ENCODE data around the gene SYMPK. TPM values are rescaled to one million over a fixed set of nuclear protein-coding genes. Genes with fewer than 3 reads are reported as not detected.
A peak's percentile ranks its signal among the peaks of the same experiment; 100 is the strongest.

The SYMPK gene
- total RNA-seq, 1 donor from 2014 or later = 70.6 TPM

DNA sequence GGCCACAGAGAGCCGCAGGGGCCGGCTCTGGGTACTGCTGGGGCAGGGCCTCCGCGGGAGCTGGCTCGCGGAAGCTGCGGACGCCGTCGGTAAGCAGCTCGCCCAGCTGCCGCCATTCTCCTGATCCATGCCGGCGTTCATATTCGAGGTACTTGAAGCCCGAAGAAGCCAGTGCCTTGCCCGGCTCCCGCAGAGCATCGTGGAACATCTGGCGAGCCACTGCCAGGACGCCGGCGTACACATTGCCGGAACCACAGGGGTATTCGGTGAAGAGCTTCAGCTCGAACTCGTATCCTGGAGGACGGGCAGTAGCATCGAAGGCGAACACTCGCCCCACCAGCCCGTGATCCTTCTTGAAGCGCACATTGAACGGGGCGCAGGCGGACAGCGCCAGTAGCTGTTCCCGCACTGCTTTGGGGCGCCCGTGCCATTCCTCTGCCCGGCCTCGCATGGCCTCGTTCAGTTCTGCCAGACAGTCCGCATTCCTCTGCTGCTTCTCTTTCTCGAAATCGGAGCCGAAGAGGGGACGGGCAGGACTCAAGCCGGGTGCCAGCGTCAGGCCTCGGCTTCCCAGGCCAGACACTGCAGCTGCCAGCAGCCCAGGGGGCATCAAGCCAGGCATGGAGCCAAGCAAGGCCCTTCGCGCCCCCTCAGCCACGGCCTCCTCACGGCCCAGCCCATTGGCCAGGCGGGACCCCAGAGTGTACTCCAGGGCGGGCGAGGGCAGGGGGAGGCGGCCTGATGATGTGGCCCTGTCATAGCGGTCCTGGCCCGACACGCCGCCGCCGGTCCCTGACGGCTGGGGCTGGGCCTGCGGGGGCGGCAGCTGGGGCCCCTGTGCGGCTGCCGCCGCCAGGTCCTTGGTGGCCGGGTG lies 22.0 kb upstream of the SYMPK start:
- Histone ChIP-seq H3K4me1 (peaks cover 32% of the 10 kb centered on the region), H3K4me3 (peak overlapping the region; percentile 72), H3K27ac (peak overlapping the region; percentile 92), H3K36me3 (no peaks in the 10 kb centered on the region), H3K9me3 (no peaks in the 10 kb centered on the region), H3K27me3 (no peaks in the 10 kb centered on the region)
- DNase-seq = no peak
- ATAC-seq = no peak
- intact Hi-C loops (cut with DNase I) = no loop called here
- TF ChIP-seq, protein P1, sequence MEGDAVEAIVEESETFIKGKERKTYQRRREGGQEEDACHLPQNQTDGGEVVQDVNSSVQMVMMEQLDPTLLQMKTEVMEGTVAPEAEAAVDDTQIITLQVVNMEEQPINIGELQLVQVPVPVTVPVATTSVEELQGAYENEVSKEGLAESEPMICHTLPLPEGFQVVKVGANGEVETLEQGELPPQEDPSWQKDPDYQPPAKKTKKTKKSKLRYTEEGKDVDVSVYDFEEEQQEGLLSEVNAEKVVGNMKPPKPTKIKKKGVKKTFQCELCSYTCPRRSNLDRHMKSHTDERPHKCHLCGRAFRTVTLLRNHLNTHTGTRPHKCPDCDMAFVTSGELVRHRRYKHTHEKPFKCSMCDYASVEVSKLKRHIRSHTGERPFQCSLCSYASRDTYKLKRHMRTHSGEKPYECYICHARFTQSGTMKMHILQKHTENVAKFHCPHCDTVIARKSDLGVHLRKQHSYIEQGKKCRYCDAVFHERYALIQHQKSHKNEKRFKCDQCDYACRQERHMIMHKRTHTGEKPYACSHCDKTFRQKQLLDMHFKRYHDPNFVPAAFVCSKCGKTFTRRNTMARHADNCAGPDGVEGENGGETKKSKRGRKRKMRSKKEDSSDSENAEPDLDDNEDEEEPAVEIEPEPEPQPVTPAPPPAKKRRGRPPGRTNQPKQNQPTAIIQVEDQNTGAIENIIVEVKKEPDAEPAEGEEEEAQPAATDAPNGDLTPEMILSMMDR (IDR thresholded peaks at IDR 0.05) = no peak

DNA sequence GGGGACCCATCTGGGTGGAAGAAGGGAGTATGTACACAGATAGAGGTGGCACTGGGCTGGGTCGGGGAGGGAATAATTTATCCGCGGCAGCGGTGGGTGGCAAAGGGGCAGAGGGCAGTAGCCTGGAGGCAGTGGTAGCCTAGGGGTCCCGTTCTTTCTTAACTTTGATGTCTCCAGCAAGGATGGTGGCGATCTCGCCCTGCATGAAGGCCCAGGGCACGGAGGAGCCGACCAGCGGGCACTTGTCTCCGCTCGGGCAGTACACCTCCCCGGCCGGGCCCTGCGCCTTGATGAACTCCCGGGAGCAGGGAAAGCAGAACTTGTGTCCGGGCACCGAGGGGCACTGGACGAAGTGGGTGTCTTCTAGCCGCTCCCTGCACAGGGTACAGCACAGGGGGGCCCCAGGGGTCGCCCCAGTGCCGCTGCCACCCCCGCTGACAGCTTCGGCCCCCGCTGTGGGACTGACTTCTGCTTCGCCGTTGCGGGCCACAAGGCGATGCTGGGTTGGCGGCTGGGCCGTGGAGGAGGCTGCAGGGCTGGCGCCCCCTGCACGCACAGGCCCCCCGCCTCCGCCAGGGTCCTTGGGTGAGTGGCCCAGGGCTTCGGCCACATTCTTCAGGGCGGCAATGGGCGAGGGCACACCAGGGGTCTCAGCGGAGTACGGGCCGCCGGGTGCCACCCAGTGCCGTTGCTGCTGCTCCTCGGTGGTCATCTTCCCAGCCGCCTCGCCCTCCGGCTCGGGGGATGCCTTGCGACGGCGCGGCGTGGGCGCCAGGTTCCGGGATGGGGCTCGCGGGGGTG lies 21.1 kb upstream of the SYMPK start:
- TF ChIP-seq, protein P1 (IDR thresholded peaks at IDR 0.05) = no peak
- DNase-seq (no peak), ATAC-seq (no peak)
- Histone ChIP-seq H3K27ac (no peak overlapping the region), H3K4me1 (peaks cover 32% of the 10 kb centered on the region), H3K4me3 (no peak overlapping the region), H3K27me3 (no peaks in the 10 kb centered on the region), H3K9me3 (no peaks in the 10 kb centered on the region), H3K36me3 (no peaks in the 10 kb centered on the region)
- intact Hi-C loops (cut with DNase I) = no loop called here

DNA sequence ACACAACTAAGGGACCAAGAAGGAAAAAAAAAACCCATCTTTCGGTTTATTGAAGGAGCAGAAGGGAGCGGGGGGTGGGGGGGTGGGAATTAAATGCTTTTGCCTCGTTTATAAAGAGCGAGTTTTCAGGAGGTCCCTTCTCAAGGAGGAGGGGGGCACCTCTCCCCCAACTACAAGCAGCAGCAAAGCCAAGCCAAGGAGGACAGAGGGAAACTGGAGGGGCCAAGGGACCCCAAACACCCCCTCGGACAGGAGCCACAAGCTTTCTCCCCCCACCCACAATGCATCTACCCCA lies 20.6 kb upstream of the SYMPK start:
- no peaks in the 10 kb centered on the region for H3K36me3 ChIP-seq
- no peak for ATAC-seq
- no peak overlapping the region for H3K27ac ChIP-seq
- no peaks in the 10 kb centered on the region for H3K27me3 ChIP-seq
- TF ChIP-seq, protein P1 (IDR thresholded peaks at IDR 0.05) = no peak
- H3K4me3 ChIP-seq = no peak overlapping the region
- peaks cover 32% of the 10 kb centered on the region for H3K4me1 ChIP-seq
- no peaks in the 10 kb centered on the region for H3K9me3 ChIP-seq
- intact Hi-C loops (cut with DNase I) = no loop called here
- DNase-seq = no peak

DNA sequence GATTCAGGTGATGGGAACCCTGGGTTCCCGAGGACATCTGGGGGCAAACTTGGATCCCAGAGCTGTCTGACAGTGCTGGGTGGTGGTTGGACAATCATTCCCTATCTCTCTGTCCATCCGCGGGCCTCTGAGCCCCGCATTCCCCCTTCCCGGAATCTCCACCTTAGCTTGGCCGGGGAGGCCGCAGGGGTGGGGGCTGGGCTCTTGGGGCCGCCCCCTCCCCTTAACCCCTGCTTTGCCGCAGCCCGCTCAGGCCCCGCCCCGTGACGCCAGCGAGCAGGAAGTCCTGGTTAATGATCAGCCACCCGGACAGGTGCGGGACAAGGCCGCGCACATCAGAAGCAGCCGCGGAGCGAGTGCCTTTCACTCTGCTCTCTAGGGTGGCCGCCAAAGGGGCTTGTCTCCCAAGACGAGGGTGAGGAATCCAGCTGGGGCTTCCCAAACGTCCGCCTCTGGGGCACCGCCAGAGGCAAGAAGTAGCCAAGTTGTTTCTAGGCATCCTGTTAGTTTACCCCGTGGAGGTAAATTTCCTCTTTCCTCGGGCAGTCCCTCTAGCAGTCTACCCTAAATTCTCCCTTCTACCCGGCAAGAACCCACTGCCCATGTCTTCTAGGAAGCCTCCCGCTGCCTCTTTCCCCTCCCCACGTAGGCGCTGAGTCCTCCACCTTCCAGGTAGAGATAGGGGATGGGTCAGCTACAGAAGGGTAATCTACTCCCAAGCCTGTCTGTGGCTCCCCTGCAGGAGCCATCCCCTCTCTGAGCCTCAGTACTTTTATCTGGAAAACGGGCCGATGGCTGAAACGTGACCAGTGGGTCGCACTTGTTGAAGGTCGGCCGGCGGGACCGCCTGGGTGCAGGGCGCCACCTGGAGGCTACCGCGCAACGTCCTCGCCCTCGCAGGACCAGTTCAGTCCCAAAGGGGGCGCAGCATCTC lies 20.0 kb upstream of the SYMPK start:
- Histone ChIP-seq H3K4me1 (peaks cover 32% of the 10 kb centered on the region), H3K36me3 (no peaks in the 10 kb centered on the region), H3K9me3 (no peaks in the 10 kb centered on the region), H3K27ac (peak overlapping the region; percentile 63), H3K4me3 (peak overlapping the region; percentile 14), H3K27me3 (no peaks in the 10 kb centered on the region)
- DNase-seq = peak; percentile 91
- intact Hi-C loops (cut with DNase I) = no loop called here
- ATAC-seq = peak; percentile 71
- TF ChIP-seq, protein P1 (IDR thresholded peaks at IDR 0.05) = peak; percentile 88

DNA sequence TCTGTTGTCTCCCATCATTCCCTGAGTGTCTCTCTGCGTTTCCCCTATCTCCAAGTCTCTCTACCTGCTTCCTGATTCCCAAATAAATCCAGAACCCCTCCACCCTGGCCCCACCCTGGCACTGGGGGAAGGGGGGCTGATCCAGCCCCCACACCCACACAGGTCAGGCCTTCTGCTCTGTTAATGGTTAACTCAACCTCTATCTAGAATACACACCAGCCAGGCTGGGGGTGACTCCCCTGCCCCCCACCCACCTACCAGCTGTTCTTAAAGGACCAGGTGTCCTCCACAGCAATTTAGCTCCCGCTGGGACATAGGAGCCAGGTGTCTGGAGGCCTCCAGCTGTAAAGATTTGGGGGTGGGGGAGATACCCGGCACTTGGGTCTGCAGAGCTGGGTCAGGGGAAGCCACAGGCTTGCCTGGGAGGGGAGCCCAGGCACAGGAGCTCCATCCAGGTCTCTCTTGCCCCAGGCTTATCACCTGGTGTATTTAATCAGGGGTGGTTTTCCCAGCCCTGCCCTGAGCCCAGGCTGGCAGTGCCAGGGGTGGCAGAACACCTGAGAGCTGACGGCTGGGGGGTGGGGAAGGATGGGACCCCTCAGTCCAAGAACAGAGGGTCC lies 19.1 kb upstream of the SYMPK start:
- no peaks in the 10 kb centered on the region for H3K36me3 ChIP-seq
- no peak for ATAC-seq
- H3K27me3 ChIP-seq = no peaks in the 10 kb centered on the region
- intact Hi-C loops (cut with DNase I) = no loop called here
- peak overlapping the region; percentile 63 for H3K27ac ChIP-seq
- H3K4me3 ChIP-seq = no peak overlapping the region
- no peaks in the 10 kb centered on the region for H3K9me3 ChIP-seq
- no peak for DNase-seq
- TF ChIP-seq, protein P1 (IDR thresholded peaks at IDR 0.05) = no peak
- peaks cover 33% of the 10 kb centered on the region for H3K4me1 ChIP-seq

All from upper lobe of right lung (tissue), 1 donor.